Natural killer cell treated with Interleukin-12 subunit alpha and Interleukin-12 subunit beta and Interleukin-15 and Interleukin-18, amount 100 ng/mL, for 72 hours (primary cell): ENCODE results near the gene RALA. TPM values are rescaled to one million over a fixed set of nuclear protein-coding genes. Genes with fewer than 3 reads are reported as not detected.
"Not testable (repeated sequence)": the region's sequence is repeated elsewhere in the genome, so short reads cannot be mapped to it uniquely, and the experiment has no call there.

ENCODE experiments used
- ATAC-seq, 2 donors: fragments of 150-1000 bp; cut with Tn5 transposase in 1 of 2; sonication (Bioruptor Pico), chemical (Tn5 transposase) in 1 of 2; 2 replicates each; pipeline ENCODE4 v1.10.0; 2021
- DNase-seq: peaks from one replicate; pipeline ENCODE4 v3.0.0; 2022; ENCODE audit warnings: low spot score
- H3K27ac Mint-ChIP-seq, 2 donors: 1 replicate in 1 of 2; 2 replicates in 1 of 2; pipeline ENCODE4 v1.8.0; 2022; ENCODE audit warnings: mixed read lengths in 2 of 2, mild to moderate bottlenecking in 1 of 2, moderate library complexity in 1 of 2
- H3K27me3 Mint-ChIP-seq, 2 donors: 1 replicate in 1 of 2; 2 replicates in 1 of 2; pipeline ENCODE4 v1.8.0; 2022; ENCODE audit warnings: mixed read lengths in 2 of 2
- H3K36me3 Mint-ChIP-seq: one replicate; pipeline ENCODE4 v1.8.0; 2022; ENCODE audit warnings: mixed read lengths
- H3K4me1 Mint-ChIP-seq, 2 donors: 1 replicate in 1 of 2; 2 replicates in 1 of 2; pipeline ENCODE4 v1.8.0; 2022; ENCODE audit warnings: low read depth in 2 of 2, mixed read lengths in 2 of 2, mild to moderate bottlenecking in 1 of 2
- H3K4me3 Mint-ChIP-seq: one replicate; pipeline ENCODE4 v1.8.0; 2022; ENCODE audit warnings: mixed read lengths
- H3K9me3 Mint-ChIP-seq: 2 replicates; pipeline ENCODE4 v1.8.0; 2022; ENCODE audit warnings: mixed read lengths
- total RNA-seq, 2 donors: library from RNA; stranded (reverse); gene quantifications; one replicate each; pipeline ENCODE4 v1.2.3, GENCODE V29; 2022

The RALA gene
- total RNA-seq, 2 donors from 2014 or later: 22.0 to 28.6 TPM

DNA sequence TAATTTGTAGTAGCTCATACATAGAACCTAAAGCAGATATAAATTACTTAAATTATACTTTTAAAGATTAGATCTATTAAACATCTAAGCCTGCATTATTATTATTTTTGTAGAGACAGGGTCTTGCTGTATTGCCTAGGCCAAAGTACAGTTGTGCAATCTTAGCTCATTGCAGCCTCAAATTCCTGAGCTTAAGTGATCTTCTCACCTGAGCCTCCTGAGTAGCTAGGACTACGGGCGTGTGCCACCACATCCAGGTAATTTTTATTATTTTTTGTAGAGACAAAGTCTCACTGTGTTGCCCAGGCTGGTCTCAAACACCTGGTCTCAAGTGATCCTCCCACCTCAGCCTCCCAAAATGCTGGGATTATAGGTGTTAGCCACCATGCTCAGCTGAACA is 46.7 kb downstream of the RALA start:
- DNase-seq (no peak), ATAC-seq (no peak)
- H3K27me3 Mint-ChIP-seq: no peaks in the 10 kb centered on the region
- H3K4me3 Mint-ChIP-seq: no peak overlapping the region
- H3K36me3 Mint-ChIP-seq: no peaks in the 10 kb centered on the region
- H3K27ac Mint-ChIP-seq: no peak overlapping the region
- no peaks in the 10 kb centered on the region for H3K9me3 Mint-ChIP-seq
- H3K4me1 Mint-ChIP-seq: peaks cover 7 to 14% of the 10 kb centered on the region in 2 donors

DNA sequence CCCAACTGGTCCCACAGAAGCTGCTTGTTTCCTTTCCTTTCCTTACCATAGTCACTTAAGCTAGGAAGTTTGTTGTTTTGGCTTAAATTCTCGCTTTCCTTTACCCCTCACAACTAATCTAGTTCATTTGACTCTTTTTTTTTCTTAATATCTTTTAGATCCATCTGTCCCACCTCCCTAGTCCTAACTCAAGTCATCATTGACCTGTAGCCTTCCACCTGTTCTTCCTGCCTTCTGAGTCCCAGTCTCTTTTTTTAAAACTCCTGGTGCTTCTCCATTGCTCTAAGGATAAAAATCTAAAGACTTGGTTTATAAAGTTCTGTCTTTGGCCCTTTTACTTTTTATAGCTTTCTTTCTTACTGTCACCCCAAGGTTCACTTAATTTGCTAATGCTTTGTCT is 47.6 kb downstream of the RALA start:
- H3K36me3 Mint-ChIP-seq: no peaks in the 10 kb centered on the region
- peaks cover 9 to 11% of the 10 kb centered on the region in 2 donors for H3K4me1 Mint-ChIP-seq
- DNase-seq (no peak), ATAC-seq (no peak)
- no peaks in the 10 kb centered on the region for H3K9me3 Mint-ChIP-seq
- no peaks in the 10 kb centered on the region for H3K27me3 Mint-ChIP-seq
- H3K27ac Mint-ChIP-seq: peak overlapping the region in 1 of 2 donors; percentile 12
- H3K4me3 Mint-ChIP-seq: no peak overlapping the region

DNA sequence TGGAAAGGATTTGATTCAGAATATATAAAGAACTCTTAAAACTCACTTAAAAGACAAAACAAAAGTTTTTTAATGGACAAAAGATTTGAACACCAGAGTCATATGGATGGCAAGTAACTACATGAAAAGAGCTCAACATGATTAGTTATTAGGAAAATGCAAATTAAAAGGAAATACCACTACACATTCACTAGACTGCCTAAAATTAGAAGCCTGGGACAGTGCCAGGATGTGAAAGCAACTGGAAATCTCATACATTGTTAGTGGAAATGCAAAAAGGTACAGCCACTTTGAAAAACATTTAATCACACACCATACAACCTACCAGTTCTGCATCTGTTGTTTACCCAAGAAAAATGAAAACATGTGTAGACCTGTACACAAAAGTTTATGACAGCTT is 48.8 kb downstream of the RALA start:
- peaks cover 3% of the 10 kb centered on the region for H3K9me3 Mint-ChIP-seq
- no peaks in the 10 kb centered on the region for H3K27me3 Mint-ChIP-seq
- no peak overlapping the region for H3K27ac Mint-ChIP-seq
- ATAC-seq: no peak
- H3K4me3 Mint-ChIP-seq: no peak overlapping the region
- H3K36me3 Mint-ChIP-seq: peaks cover 5% of the 10 kb centered on the region
- H3K4me1 Mint-ChIP-seq: peaks cover 12 to 16% of the 10 kb centered on the region in 2 donors
- no peak for DNase-seq

DNA sequence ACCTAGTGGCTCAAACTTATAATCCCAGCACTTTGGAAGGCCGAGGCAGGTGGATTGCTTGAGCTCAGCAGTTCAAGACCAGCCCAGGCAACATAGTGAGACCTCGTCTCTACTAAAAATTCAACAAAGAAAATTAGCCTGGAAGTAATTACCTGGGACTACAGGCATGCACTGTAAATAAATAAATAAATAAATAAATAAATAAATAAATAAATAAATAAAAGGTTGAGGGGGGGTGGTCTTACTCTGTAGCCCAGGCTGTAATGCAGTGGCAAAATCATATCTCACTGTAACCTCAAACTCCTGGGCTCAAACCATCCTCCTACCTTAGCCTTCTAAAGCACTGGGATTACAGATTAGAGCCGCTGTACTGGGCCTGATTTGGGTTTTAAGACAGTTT is 50.5 kb downstream of the RALA start:
- H3K4me1 Mint-ChIP-seq: peaks cover 13 to 16% of the 10 kb centered on the region in 2 donors
- DNase-seq (no peak), ATAC-seq (no peak)
- peaks cover 3% of the 10 kb centered on the region for H3K9me3 Mint-ChIP-seq
- H3K27me3 Mint-ChIP-seq: no peaks in the 10 kb centered on the region
- no peak overlapping the region for H3K27ac Mint-ChIP-seq
- no peak overlapping the region for H3K4me3 Mint-ChIP-seq
- H3K36me3 Mint-ChIP-seq: peaks cover 5% of the 10 kb centered on the region

DNA sequence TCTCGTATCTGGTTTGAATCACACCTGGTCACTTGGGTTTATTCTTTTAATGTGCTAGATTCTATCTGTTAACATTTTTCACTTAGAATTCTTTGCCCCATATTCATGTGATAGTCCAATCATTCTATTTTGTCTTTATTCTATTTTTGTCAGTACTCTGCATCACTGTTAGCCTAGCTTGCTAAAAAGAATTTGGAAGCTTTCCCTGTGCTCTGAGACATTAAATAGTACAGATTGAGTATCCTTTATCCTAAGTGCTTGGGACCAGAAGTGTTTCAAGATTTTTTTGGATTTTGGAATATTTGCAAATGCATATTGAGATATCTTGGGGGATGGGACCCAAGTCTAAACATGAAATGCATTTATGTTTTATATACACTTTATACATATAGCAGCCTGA is 51.0 kb downstream of the RALA start:
- no peak overlapping the region for H3K4me3 Mint-ChIP-seq
- DNase-seq (no peak), ATAC-seq (no peak)
- no peak overlapping the region for H3K27ac Mint-ChIP-seq
- H3K36me3 Mint-ChIP-seq: peaks cover 5% of the 10 kb centered on the region
- peaks cover 13 to 16% of the 10 kb centered on the region in 2 donors for H3K4me1 Mint-ChIP-seq
- peaks cover 3% of the 10 kb centered on the region for H3K9me3 Mint-ChIP-seq
- H3K27me3 Mint-ChIP-seq: no peaks in the 10 kb centered on the region

DNA sequence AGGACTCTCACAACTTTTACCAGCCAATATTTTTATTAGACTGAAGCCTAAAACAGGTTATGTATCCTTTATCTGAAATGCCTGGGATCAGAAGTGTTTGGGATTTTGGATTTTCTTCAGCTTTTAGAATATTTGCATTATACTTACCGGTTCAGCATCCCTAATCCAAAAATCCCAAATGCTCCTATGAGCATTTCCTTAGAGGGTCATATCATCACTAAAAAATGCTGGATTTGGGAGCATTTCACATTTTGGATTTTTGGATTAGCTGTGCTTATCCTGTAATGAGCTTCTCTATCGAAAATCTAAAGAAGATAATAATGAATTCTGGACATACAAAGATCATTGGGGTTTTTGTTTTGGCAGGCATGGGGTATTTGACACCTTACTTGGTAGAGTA is 53.0 kb downstream of the RALA start:
- H3K27ac Mint-ChIP-seq: no peak overlapping the region
- DNase-seq (no peak), ATAC-seq (no peak)
- peaks cover 3% of the 10 kb centered on the region for H3K9me3 Mint-ChIP-seq
- peaks cover 5% of the 10 kb centered on the region for H3K36me3 Mint-ChIP-seq
- H3K4me3 Mint-ChIP-seq: no peak overlapping the region
- peaks cover 14 to 19% of the 10 kb centered on the region in 2 donors for H3K4me1 Mint-ChIP-seq
- no peaks in the 10 kb centered on the region for H3K27me3 Mint-ChIP-seq

DNA sequence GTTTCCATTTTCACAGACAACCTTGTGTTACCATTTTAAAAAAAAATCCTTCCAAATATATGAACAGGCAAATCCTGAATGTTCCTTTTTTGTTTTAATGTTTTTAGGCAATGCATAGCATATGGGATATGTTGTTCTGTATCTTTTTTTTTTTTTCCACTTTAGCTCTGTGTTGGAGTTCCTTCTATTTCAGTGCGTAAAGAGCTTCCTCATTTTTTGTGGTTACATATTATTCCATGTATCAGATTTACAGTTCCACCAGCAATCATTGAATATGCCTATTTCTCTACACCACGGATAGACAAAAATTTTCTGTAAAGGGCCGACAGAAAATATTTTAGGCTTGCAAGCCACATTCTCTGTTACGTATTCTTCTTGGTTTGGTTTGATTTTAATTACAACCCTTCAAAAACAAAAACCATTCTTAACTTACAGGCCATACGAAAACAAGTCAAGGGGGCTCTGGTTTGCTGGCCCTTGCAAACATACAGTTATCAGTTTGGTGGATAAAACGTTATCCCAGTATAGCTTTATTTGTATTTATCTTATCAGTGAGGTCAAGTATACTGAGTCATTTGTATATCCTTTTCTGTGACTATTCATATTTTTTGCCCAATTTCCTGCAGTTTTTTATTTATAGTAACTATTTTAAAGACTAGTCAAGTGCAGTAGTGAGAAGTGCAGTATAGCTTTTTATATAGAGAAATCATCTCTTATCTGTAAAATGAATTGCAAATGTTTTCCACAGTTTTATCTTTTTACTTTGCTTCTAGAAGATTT is 55.7 kb downstream of the RALA start:
- ATAC-seq: no peak
- no peak overlapping the region for H3K27ac Mint-ChIP-seq

DNA sequence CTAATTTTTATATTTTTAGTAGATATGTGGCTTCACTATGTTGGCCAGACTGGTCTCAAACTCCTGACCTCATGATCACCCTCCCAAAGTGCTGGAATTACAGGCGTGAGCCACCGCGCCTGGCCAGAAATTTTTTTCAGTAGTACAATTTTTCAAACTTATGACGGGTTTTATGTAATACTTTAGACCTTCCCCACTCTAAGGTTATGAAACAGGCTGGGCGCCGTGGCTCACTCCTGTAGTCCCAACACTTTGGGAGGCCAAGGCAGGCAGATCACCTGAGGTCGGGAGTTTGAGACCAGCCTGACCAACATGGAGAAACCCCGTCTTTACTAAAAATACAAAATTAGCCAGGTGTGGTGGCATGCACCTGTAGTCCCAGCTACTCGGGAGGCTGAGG is 56.5 kb downstream of the RALA start:
- ATAC-seq, H3K27ac Mint-ChIP-seq, H3K9me3 Mint-ChIP-seq, H3K27me3 Mint-ChIP-seq, H3K4me3 Mint-ChIP-seq, DNase-seq, H3K36me3 Mint-ChIP-seq: not testable (repeated sequence)
- peaks cover 38 to 39% of the 10 kb centered on the region in 2 donors for H3K4me1 Mint-ChIP-seq

More for the DNA sequence above, 55.7 kb downstream of the RALA start:
- Mint-ChIP-seq H3K4me3 (no peak overlapping the region), H3K9me3 (peaks cover 3% of the 10 kb centered on the region), H3K4me1 (peaks cover 34 to 35% of the 10 kb centered on the region in 2 donors), H3K36me3 (peaks cover 5% of the 10 kb centered on the region), H3K27me3 (no peaks in the 10 kb centered on the region)
- DNase-seq: no peak

DNA sequence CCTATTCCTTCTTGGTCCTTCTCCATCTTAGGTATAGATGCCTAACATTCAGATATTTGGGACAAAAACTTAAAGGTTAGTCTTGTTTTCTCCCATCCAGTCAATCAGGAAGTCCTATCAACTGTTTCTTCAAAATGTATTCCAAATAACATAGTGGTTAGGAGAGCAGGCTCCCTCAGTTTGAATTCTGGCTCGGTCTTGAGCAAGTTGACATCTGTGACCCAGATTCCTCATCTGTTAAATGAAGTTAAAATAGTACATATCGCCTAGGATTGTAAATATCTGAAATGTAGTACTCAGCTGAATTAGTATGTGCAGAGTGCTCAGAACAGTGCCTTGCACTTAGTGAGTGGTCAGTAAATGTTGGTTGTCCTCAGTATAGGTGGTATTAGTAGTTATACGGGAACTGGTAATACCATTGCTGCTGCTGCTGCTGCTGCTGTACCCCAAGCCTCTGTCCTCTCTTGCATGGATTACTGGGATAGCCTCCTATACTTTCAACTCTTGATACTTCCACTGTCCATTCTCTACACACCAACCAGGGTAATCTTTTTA is 58.6 kb downstream of the RALA start:
- no peak for ATAC-seq
- H3K4me3 Mint-ChIP-seq: no peak overlapping the region
- DNase-seq: no peak
- H3K9me3 Mint-ChIP-seq: no peaks in the 10 kb centered on the region
- peak overlapping the region in 1 of 2 donors; percentile 49 for H3K27ac Mint-ChIP-seq
- peaks cover 5% of the 10 kb centered on the region for H3K36me3 Mint-ChIP-seq
- peaks cover 43 to 44% of the 10 kb centered on the region in 2 donors for H3K4me1 Mint-ChIP-seq
- no peaks in the 10 kb centered on the region for H3K27me3 Mint-ChIP-seq

DNA sequence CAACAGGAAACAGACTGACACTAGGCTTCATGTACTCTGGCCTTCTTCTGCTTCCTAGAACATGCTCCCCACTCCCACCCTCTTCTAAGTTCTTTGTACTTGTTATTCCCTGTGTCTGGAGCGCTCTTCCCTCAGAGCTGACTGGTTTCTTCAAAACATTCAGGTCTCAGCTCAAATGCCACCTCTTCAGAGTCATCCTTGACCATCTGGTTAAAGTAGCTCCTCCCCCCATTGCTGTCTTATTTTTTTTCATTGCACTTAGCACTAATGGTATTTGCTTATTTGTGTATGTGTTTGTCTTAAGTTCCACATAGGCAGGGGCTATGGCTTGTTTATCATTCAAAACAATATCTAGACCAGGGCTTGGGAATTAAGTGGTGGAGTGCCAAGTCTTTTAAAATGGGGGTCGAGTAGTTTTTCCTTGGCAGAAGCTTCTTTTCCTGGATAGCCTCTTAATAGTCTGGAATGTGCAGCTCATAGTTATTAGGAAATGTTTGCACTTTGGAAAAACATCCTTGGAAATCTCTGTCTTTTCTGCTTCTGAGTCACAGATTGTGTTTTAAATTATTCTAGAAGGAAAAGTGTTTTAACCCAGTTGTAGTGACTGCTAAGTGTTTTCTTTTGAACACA is 60.0 kb downstream of the RALA start:
- Mint-ChIP-seq H3K4me1 (peaks cover 43 to 44% of the 10 kb centered on the region in 2 donors), H3K27ac (peak overlapping the region in 1 of 2 donors; percentile 49), H3K36me3 (peaks cover 5% of the 10 kb centered on the region), H3K9me3 (no peaks in the 10 kb centered on the region), H3K27me3 (no peaks in the 10 kb centered on the region), H3K4me3 (no peak overlapping the region)
- no peak for ATAC-seq
- DNase-seq: no peak

DNA sequence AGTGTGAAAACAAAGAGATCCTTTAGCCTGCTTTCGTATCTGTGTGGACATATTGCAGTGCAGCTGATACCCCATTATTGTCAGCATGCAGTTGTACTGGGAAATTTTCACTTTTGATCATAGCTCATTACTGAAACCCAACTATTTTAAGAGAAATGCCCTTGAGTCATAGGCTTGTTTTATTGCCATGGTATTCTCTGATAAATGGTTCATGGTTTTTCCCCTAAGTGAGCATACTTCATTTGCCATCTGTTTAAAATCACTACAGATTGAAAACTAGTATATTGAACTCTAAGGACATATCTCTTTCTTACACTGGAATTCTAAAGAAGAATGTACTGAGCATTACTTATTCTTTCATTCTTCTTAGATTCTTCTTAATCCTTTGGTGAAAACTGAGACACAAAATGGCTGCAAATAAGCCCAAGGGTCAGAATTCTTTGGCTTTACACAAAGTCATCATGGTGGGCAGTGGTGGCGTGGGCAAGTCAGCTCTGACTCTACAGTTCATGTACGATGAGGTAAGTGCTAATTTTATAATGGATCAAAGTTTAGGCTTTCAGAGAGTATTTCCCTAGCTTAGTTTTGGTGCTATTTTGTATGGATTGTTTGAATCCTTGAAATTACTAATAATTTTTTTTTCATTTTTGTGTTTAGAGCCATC is 63.0 kb downstream of the RALA start:
- Mint-ChIP-seq H3K27me3 (no peaks in the 10 kb centered on the region), H3K9me3 (no peaks in the 10 kb centered on the region), H3K36me3 (peaks cover 10% of the 10 kb centered on the region), H3K4me1 (peaks cover 44% of the 10 kb centered on the region in 2 donors), H3K4me3 (peak overlapping the region; percentile 61), H3K27ac (peak overlapping the region; percentile 86 to 91)
- DNase-seq (no peak), ATAC-seq (peak; percentile 64 to 74)

DNA sequence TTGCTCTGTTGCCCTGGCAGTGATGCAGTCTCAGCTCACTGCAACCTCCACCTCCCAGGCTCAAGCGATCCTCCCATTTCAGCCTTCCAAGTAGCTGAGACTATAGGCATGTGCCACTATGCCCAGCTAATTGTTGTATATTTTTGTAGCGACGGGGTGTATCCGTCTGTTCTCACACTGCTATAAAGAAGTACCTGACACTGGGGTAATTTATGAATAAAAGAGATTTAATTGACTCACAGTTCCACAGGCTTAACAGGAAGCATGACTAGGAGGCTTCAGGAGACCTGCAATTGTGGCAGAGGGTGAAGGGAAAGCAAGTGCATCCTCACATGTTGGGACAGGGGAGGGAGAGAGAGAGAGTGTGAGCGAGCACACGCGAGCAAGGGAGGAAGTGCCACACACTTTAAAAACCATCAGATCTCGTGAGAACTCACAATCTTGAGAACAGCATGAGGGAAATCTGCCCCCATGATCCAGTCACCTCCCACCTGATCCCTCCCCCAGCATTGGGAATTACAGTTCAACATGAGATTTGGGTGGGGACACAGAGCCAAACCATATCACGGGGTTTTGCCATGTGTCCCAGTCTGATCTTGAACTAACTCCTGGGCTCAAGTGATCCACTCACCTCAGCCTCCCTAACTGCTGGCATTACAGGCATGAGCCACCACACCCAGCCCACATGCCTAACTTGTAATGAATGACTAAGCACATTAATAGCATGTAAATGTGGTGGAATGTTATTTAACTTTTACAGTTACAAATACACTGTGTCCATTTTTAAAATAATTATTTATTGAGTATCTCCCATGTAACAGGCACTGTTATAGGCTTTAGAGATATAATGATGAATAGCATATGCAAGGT is 65.5 kb downstream of the RALA start:
- no peaks in the 10 kb centered on the region for H3K9me3 Mint-ChIP-seq
- peaks cover 10% of the 10 kb centered on the region for H3K36me3 Mint-ChIP-seq
- ATAC-seq (peak in 1 of 2 donors; percentile 54), DNase-seq (no peak)
- H3K4me3 Mint-ChIP-seq: no peak overlapping the region
- peaks cover 31 to 34% of the 10 kb centered on the region in 2 donors for H3K4me1 Mint-ChIP-seq
- H3K27me3 Mint-ChIP-seq: no peaks in the 10 kb centered on the region
- H3K27ac Mint-ChIP-seq: peak overlapping the region; percentile 33 to 91

DNA sequence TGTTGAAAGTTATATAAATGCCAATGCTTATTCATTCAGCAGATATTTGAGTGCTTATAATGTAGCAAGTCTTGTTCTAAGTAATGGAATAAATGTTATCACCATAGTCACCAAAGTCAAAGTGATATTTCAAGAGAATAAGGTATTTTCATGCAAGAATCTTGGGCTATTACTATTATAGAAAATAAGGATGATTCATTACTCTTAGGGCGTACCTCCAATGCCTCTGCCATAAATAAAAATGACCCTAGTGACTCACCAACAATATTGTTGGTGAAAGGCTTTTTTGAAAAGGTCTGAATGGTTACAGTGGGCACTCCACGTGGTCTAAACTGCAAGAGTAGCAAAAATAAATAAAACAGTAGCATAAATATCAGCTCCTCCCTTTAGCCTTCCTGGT is 68.4 kb downstream of the RALA start:
- Mint-ChIP-seq H3K9me3 (no peaks in the 10 kb centered on the region), H3K27me3 (no peaks in the 10 kb centered on the region), H3K36me3 (peaks cover 5% of the 10 kb centered on the region), H3K27ac (no peak overlapping the region), H3K4me3 (no peak overlapping the region), H3K4me1 (peaks cover 16 to 17% of the 10 kb centered on the region in 2 donors)
- no peak for ATAC-seq
- DNase-seq: no peak
